Ascending aorta (tissue), 2 donors: ENCODE measurements around the gene FAM107B. TPM values are rescaled to one million over a fixed set of nuclear protein-coding genes. Genes with fewer than 3 reads are reported as not detected.
A peak's percentile ranks its signal among the peaks of the same experiment; 100 is the strongest.

Experiments used
- DNase-seq, 2 donors: peaks; one replicate each; pipeline ENCODE4 v3.0.0-alpha.2; 2019; ENCODE audit warnings: low spot score in 2 of 2
- H3K27ac ChIP-seq, 2 donors: fragments of 200-600 bp; sonication (generic); one replicate each; pipeline ENCODE4 v1.5.1; 2016 to 2017; ENCODE audit warnings: mild to moderate bottlenecking in 1 of 2
- H3K27me3 ChIP-seq: fragments of 200-600 bp; sonication (generic); one replicate; pipeline ENCODE4 v1.5.1; 2017
- H3K36me3 ChIP-seq, 2 donors: fragments of 200-600 bp; sonication (generic); one replicate each; pipeline ENCODE4 v1.5.1; 2016
- H3K4me1 ChIP-seq, 2 donors: fragments of 200-600 bp; sonication (generic); one replicate each; pipeline ENCODE4 v1.5.1; 2016 to 2017; ENCODE audit warnings: mild to moderate bottlenecking in 1 of 2
- H3K4me3 ChIP-seq, 2 donors: fragments of 200-600 bp; sonication (generic); one replicate each; pipeline ENCODE4 v1.5.1; 2016 to 2017; ENCODE audit warnings: mild to moderate bottlenecking in 1 of 2
- H3K9me3 ChIP-seq, 2 donors: fragments of 200-600 bp; sonication (generic); one replicate each; pipeline ENCODE4 v1.5.1; 2016
- intact Hi-C: fragments of 100-400 bp; cut with DNase I; formaldehyde crosslinking; loops from one replicate; pipeline ENCODE4 v1.15.1; 2023
- total RNA-seq: library from RNA; depleted of rRNA; stranded (reverse); fragments of >200 nt; gene quantifications from one replicate; pipeline ENCODE4 v1.1.0, GENCODE V29; 2016
- TF ChIP-seq, protein P1 (sequence below), 3 experiments: fragments of 200-600 bp in 2 of 3; fragments of 450-650 bp in 1 of 3; sonication (generic) in 2 of 3; IDR thresholded peaks; one replicate each; pipeline ENCODE4 v1.5.1; 2016 to 2019; ENCODE audit warnings: antibody characterized with exemption in 3 of 3, mild to moderate bottlenecking in 1 of 3, moderate library complexity in 1 of 3

The FAM107B gene
- total RNA-seq, 1 donor from 2014 or later: 3.7 TPM

DNA sequence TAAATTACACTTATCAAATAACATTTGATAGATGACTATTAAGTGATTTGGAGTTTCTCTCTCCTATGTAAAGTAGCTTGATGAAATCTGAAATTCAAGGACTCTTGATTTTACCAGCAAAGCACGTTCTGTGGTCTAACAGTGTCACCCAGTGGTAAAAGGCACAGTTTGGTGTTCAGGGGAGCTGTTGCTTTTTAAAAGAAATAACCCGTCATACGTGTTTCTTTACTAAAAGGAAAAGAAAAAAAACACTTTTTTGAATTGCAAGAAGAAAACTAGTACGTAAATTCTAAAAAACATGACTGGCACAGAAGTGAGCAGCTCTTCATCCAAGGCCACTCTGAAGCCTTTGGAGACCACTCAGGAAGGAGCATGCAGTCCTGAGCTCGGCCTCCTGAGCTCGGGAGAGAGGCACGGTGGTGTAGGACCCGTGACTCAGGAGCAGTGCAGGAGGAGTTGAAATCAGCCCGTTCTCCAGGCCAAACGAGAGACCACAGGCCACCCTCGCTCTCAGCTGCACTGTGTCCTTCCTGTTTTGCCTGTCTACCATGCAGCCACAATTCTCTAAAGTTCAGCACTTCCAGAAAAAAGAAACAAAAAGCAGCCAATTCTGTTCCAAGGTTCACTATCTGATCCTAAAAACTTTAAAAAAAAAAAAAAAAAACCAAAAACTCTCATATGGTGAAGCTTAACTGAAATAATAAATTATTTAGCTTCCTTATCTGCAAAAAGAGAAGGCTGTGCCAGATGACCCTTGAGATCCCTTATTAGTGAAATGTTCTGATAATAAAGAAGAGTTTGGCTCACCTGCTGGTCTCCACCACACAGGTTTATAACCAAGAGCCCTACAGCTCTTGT is 231.4 kb downstream of the FAM107B start:
- intact Hi-C loops: loop anchor here (2.0 to 5.0 kb wide), 2 partner anchors 44 to 346 kb away; no protein-coding TSS in a partner anchor
- no peaks in the 10 kb centered on the region for H3K9me3 ChIP-seq
- H3K36me3 ChIP-seq: no peaks in the 10 kb centered on the region
- peak overlapping the region; percentile 3 to 55 for H3K27ac ChIP-seq
- TF ChIP-seq, protein P1, sequence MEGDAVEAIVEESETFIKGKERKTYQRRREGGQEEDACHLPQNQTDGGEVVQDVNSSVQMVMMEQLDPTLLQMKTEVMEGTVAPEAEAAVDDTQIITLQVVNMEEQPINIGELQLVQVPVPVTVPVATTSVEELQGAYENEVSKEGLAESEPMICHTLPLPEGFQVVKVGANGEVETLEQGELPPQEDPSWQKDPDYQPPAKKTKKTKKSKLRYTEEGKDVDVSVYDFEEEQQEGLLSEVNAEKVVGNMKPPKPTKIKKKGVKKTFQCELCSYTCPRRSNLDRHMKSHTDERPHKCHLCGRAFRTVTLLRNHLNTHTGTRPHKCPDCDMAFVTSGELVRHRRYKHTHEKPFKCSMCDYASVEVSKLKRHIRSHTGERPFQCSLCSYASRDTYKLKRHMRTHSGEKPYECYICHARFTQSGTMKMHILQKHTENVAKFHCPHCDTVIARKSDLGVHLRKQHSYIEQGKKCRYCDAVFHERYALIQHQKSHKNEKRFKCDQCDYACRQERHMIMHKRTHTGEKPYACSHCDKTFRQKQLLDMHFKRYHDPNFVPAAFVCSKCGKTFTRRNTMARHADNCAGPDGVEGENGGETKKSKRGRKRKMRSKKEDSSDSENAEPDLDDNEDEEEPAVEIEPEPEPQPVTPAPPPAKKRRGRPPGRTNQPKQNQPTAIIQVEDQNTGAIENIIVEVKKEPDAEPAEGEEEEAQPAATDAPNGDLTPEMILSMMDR (IDR thresholded peaks at IDR 0.05): peak; percentile 42 to 65 (median 48)
- H3K27me3 ChIP-seq: no peaks in the 10 kb centered on the region
- peak in 1 of 2 donors; percentile 68 for DNase-seq
- peaks cover 0 to 3% of the 10 kb centered on the region in 2 donors for H3K4me1 ChIP-seq
- H3K4me3 ChIP-seq: peak overlapping the region; percentile 35 to 46

DNA sequence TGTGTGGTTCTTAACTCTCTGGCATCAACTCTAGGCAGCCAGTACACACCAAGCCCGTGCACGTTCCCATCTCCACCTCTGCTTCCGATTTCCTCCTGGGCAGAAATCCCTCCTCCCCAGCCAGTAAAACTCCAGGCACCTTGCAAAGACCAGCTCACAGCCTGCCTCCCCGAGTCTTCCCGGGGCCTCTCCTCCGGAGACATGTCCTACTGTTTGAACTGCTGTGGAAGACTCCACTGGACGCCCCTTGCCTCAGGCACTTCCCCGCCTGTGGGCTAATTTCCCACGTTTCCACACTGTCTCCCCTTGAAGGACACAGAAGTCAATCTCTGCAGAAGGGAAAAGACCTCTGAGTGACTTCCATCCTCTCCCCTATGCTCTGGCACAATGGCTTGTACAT is 233.3 kb downstream of the FAM107B start:
- Histone ChIP-seq H3K9me3 (no peaks in the 10 kb centered on the region), H3K27me3 (no peaks in the 10 kb centered on the region), H3K4me1 (peaks cover 0 to 3% of the 10 kb centered on the region in 2 donors), H3K36me3 (no peaks in the 10 kb centered on the region), H3K4me3 (no peak overlapping the region), H3K27ac (no peak overlapping the region)
- intact Hi-C loops: loop anchor here (5.0 kb wide), 1 partner anchor 344 kb away; no protein-coding TSS in a partner anchor
- TF ChIP-seq, protein P1 (IDR thresholded peaks at IDR 0.05): no peak
- peak in 1 of 2 donors; percentile 33 for DNase-seq

DNA sequence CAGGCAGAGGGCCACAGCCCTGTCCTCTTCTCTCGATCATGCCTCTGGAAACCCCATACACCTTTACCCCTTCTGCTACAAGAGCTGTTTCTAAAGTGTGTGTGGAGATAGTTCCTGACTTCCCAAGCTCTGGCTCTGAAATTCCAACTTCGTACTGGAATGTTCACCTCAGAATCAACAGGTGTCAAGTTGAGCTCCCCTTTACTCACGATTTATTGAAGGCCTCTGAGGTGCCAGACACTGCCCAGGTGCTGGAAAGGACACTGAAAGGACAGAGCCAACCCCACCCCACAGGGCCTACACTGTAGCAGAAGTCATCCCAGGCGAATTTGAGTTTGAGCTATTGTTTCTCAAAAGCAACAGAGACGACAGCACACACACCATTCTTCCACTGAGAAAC is 234.1 kb downstream of the FAM107B start:
- intact Hi-C loops: loop anchor here (5.0 kb wide), 1 partner anchor 343 kb away; no protein-coding TSS in a partner anchor
- Histone ChIP-seq H3K4me1 (peaks cover 0 to 3% of the 10 kb centered on the region in 2 donors), H3K27me3 (no peaks in the 10 kb centered on the region), H3K36me3 (no peaks in the 10 kb centered on the region), H3K27ac (no peak overlapping the region), H3K9me3 (no peaks in the 10 kb centered on the region), H3K4me3 (no peak overlapping the region)
- TF ChIP-seq, protein P1 (IDR thresholded peaks at IDR 0.05): no peak
- peak in 1 of 2 donors; percentile 24 for DNase-seq

DNA sequence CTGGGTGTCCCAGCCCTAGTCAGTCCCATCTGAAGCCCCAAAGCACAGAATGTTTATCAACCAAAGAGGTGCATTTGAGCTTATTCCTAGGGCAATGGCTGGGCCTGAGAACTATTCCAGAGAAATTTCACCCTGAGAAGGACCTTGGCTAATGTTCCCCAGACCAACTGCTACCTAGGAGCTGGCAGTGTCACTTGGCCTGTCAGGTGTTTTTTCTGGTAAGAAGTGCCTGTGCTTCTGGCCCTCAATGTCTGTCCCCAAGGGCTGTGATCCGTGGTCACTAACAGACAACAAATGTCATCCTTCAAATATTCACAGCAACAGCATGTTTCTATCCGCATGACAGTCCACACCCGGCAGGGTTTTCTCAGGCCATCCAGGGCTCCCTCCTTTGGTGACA is 234.6 kb downstream of the FAM107B start:
- H3K27me3 ChIP-seq: no peaks in the 10 kb centered on the region
- no peak for DNase-seq

DNA sequence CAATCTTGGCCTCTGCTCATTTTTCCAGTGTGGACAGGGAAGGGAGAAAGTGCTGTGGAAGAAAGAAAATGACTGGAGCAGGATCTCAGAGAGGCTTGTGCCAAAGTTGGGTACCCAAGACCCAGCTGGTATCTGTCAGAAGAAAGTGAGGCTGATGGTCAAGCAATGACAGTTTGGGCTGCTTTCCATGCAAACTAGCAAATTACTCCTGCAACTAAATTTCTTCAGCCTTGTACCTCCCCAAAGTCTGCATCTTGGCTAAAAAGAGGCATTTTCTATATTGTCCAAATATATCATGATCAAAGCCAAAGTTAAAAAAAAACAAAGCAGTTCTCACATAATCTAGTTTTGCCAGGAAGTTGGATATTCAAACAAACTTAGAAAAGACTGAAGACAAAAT is 235.5 kb downstream of the FAM107B start:
- DNase-seq: no peak
- H3K36me3 ChIP-seq: no peaks in the 10 kb centered on the region
- peaks cover 0 to 3% of the 10 kb centered on the region in 2 donors for H3K4me1 ChIP-seq
- H3K27me3 ChIP-seq: no peaks in the 10 kb centered on the region
- H3K4me3 ChIP-seq: no peak overlapping the region
- no peak overlapping the region for H3K27ac ChIP-seq
- H3K9me3 ChIP-seq: no peaks in the 10 kb centered on the region
- intact Hi-C loops: loop anchor here (5.0 kb wide), 3 partner anchors 63 to 298 kb away; partner anchors contain the start of genes CDNF, HSPA14 and MSANTD7
- TF ChIP-seq, protein P1 (IDR thresholded peaks at IDR 0.05): no peak

More for the DNA sequence above, 234.6 kb downstream of the FAM107B start:
- H3K4me3 ChIP-seq: no peak overlapping the region
- H3K9me3 ChIP-seq: no peaks in the 10 kb centered on the region
- no peaks in the 10 kb centered on the region for H3K36me3 ChIP-seq
- peaks cover 0 to 3% of the 10 kb centered on the region in 2 donors for H3K4me1 ChIP-seq
- intact Hi-C loops: loop anchor here (5.0 kb wide), 1 partner anchor 343 kb away; no protein-coding TSS in a partner anchor
- H3K27ac ChIP-seq: no peak overlapping the region
- TF ChIP-seq, protein P1 (IDR thresholded peaks at IDR 0.05): no peak
